KMS-11 (cell line): Measurements from ENCODE around the gene HDDC3.
"Not testable (repeated sequence)": the region's sequence is repeated elsewhere in the genome, so short reads cannot be mapped to it uniquely, and the experiment has no call there.

Experiments
- H2AFZ ChIP-seq: fragments of 200-600 bp; sonication (generic); 2 replicates; pipeline ENCODE4 v1.6.1; 2016; ENCODE audit warnings: antibody characterized with exemption, mixed run types, low read depth
- H3K27ac ChIP-seq: fragments of 200-600 bp; sonication (generic); 2 replicates; pipeline ENCODE4 v1.6.1; 2016; ENCODE audit warnings: mild to moderate bottlenecking, mixed run types
- H3K27me3 ChIP-seq: fragments of 200-600 bp; sonication (generic); 2 replicates; pipeline ENCODE4 v1.6.1; 2017; ENCODE audit warnings: mild to moderate bottlenecking, low read depth, mixed run types, moderate library complexity; ENCODE audit not compliant: insufficient read depth
- H3K36me3 ChIP-seq: fragments of 200-600 bp; sonication (generic); 2 replicates; pipeline ENCODE4 v1.6.1; 2017; ENCODE audit warnings: mild to moderate bottlenecking, mixed run types; ENCODE audit not compliant: insufficient read depth
- H3K4me1 ChIP-seq: fragments of 200-600 bp; sonication (generic); 2 replicates; pipeline ENCODE4 v1.6.1; 2016; ENCODE audit warnings: mild to moderate bottlenecking, low read depth, mixed run types; ENCODE audit not compliant: poor library complexity, severe bottlenecking
- H3K4me2 ChIP-seq: fragments of 200-600 bp; sonication (generic); 2 replicates; pipeline ENCODE4 v1.7.0; 2016; ENCODE audit warnings: mild to moderate bottlenecking, mixed run types
- H3K4me3 ChIP-seq: fragments of 200-600 bp; sonication (generic); IDR thresholded peaks from 2 replicates; pipeline ENCODE4 v1.6.1; 2017; ENCODE audit warnings: low read depth, low read length, mixed read lengths; ENCODE audit not compliant: insufficient read depth
- H3K79me2 ChIP-seq: fragments of 200-600 bp; sonication (generic); 2 replicates; pipeline ENCODE4 v1.6.1; 2016; ENCODE audit warnings: low read depth, mixed run types; ENCODE audit not compliant: insufficient read depth
- H3K9ac ChIP-seq: fragments of 200-600 bp; sonication (generic); 2 replicates; pipeline ENCODE4 v1.6.1; 2016; ENCODE audit warnings: mild to moderate bottlenecking, mixed run types
- H4K20me1 ChIP-seq: fragments of 200-600 bp; sonication (generic); 2 replicates; pipeline ENCODE4 v1.6.1; 2016; ENCODE audit warnings: mild to moderate bottlenecking, mixed run types; ENCODE audit not compliant: insufficient read depth
- CTCF ChIP-seq: fragments of 200-600 bp; sonication (generic); conservative IDR thresholded peaks from 2 replicates; pipeline ENCODE4 v1.6.1; 2017; ENCODE audit warnings: low read depth, mild to moderate bottlenecking, antibody characterized with exemption, low read length, moderate library complexity, mixed read lengths

HDDC3 gene

GRCh38 chr15:90929246-90930019 is 2.9 kb downstream of the HDDC3 start:
- Histone ChIP-seq H3K4me3 (no peak overlapping the region), H4K20me1 (no peaks in the 10 kb centered on the region), H3K4me2 (peak overlapping the region; percentile 84), H3K9ac (peak overlapping the region; percentile 91; the same call in 1 of the 2 replicates), H3K79me2 (no peaks in the 10 kb centered on the region), H3K36me3 (no peaks in the 10 kb centered on the region), H2AFZ (peak overlapping the region; percentile 88), H3K27me3 (no peaks in the 10 kb centered on the region), H3K4me1 (peaks cover 36% of the 10 kb centered on the region), H3K27ac (peak overlapping the region; percentile 90)
- TF ChIP-seq CTCF = no peak

GRCh38 chr15:90928106-90928505 is 4.2 kb downstream of the HDDC3 start:
- not testable (repeated sequence) for H3K27me3 ChIP-seq, H3K27ac ChIP-seq, H3K4me3 ChIP-seq

GRCh38 chr15:90926766-90927165 is 5.6 kb downstream of the HDDC3 start:
- H4K20me1 ChIP-seq, H3K27me3 ChIP-seq: not testable (repeated sequence)
- peaks cover 57% of the 10 kb centered on the region for H3K4me1 ChIP-seq

More at GRCh38 chr15:90928106-90928505, 4.2 kb downstream of the HDDC3 start:
- not testable (repeated sequence) for H4K20me1 ChIP-seq, H3K36me3 ChIP-seq, H3K79me2 ChIP-seq, H3K4me2 ChIP-seq, H2AFZ ChIP-seq, H3K9ac ChIP-seq
- H3K4me1 ChIP-seq = peaks cover 50% of the 10 kb centered on the region

GRCh38 chr15:90924375-90924774 is 8.0 kb downstream of the HDDC3 start:
- Histone ChIP-seq H4K20me1 (no peaks in the 10 kb centered on the region), H3K4me1 (peaks cover 50% of the 10 kb centered on the region), H2AFZ (peak overlapping the region; percentile 35; the same call in 1 of the 2 replicates), H3K4me2 (peak overlapping the region; percentile 49), H3K36me3 (no peaks in the 10 kb centered on the region), H3K4me3 (no peak overlapping the region), H3K27ac (peak overlapping the region; percentile 67), H3K27me3 (no peaks in the 10 kb centered on the region), H3K9ac (peak overlapping the region; percentile 23; the same call in 1 of the 2 replicates), H3K79me2 (no peaks in the 10 kb centered on the region)
- no peak for TF ChIP-seq CTCF

More at GRCh38 chr15:90926766-90927165, 5.6 kb downstream of the HDDC3 start:
- H3K4me2 ChIP-seq, H3K36me3 ChIP-seq, H3K9ac ChIP-seq, H3K27ac ChIP-seq, H2AFZ ChIP-seq, H3K79me2 ChIP-seq, H3K4me3 ChIP-seq: not testable (repeated sequence)

GRCh38 chr15:90922712-90923322 is 9.5 kb downstream of the HDDC3 start:
- not testable (repeated sequence) for H3K79me2 ChIP-seq, H3K4me3 ChIP-seq, H3K36me3 ChIP-seq, H3K27me3 ChIP-seq, H2AFZ ChIP-seq, H4K20me1 ChIP-seq
- peak overlapping the region; percentile 49 for H3K4me2 ChIP-seq
- peak overlapping the region; percentile 11; the same call in 1 of the 2 replicates for H3K9ac ChIP-seq
- H3K4me1 ChIP-seq = peaks cover 47% of the 10 kb centered on the region
- H3K27ac ChIP-seq = peak overlapping the region; percentile 67
